ENCODE measurements around the gene ARHGEF25.
"Not testable (repeated sequence)": the region's sequence is repeated elsewhere in the genome, so short reads cannot be mapped to it uniquely, and the experiment has no call there.

ARHGEF25 gene

DNA sequence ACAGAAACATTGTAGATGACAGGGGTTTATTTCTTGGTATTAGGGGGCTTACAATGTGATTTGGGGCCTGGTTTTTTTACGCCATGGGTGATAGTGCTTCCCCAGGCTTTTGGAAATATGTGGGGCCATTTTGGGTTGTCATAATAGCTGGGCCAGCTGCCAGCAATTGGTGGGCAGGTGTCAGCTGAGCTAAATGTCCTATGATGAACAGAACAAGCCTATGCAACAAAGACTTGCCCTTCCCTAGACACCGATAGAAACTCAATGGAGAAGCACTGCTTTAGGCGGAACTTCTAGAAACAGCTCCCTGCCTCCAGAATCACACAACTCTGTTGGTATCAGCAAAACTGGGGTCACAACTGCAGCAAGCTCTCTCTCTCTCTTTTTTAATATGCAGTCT is 26.9 kb downstream of the ARHGEF25 start:
- no peak for DNase-seq

- DNase-seq = no peak
These were observed 29.2 kb downstream of the ARHGEF25 start for GRCh38 chr12:57640175-57641042.

DNA sequence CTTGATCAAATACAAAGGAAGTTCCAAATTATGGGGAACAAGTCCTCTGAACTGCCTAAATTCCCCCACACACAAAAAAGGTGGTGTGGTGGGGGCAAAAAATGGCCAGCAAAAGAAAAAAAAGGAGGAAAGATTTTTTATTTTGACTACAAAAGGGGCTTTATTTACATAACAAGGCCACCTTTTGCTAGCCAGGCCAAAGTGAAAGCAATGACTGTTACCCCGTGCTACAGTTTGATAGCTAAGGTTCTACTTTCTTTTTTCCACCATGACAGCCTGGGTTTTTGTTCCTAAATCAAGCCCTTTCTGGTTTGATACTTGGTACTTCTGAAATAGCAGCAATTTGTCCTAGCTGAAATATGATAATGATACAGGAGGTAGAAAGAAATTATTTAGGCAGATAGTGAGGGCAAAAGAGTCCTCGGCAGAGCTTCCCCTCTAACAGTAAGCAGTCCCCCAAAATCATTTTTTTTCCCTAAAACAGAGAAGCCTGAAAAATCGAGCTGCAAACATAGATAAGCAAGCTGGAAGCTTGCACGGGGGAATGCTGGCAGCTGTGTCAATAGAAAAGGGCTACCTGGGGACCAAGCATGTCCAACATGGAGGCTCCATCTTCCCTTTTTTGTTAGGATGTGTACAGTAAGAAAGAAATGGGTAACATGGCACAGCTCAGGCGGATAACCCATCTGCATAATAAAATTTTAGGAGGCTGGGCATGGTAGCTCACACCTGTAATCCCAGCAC is 30.6 kb downstream of the ARHGEF25 start:
- DNase-seq = no peak

GRCh38 chr12:57645990-57646658 is 34.9 kb downstream of the ARHGEF25 start:
- DNase-seq = not testable (repeated sequence)

- not testable (repeated sequence) for DNase-seq
These were observed 35.4 kb downstream of the ARHGEF25 start for GRCh38 chr12:57646659-57647049.

- no peak for DNase-seq
These were observed 42.8 kb downstream of the ARHGEF25 start for GRCh38 chr12:57654042-57654441.

- DNase-seq = no peak
These were observed 44.5 kb downstream of the ARHGEF25 start for GRCh38 chr12:57655541-57656240.

- DNase-seq = not testable (repeated sequence)
These were observed 45.2 kb downstream of the ARHGEF25 start for GRCh38 chr12:57656408-57656807.

GRCh38 chr12:57657744-57658143 is 46.5 kb downstream of the ARHGEF25 start:
- DNase-seq = no peak

GRCh38 chr12:57658890-57659289 is 47.7 kb downstream of the ARHGEF25 start:
- no peak for DNase-seq

DNA sequence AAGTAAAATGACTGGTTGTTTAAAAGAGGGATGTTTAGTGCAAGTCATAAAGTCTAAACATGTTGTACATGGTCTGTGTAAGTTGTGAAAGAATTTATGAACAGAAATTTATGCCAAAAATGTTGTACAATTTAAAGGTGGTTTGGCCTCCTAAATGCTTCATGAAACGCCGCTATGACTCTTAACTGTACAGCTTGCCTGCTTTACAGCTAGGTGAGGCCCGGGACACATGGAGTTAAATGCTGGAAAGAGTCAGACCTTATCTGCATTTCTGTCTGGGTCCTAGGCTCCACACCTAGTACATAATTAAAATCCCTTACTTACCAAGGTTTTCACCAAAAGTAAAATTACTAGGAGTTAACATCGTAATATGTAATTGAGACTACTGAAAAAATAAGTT is 50.1 kb downstream of the ARHGEF25 start:
- no peak for DNase-seq

DNA sequence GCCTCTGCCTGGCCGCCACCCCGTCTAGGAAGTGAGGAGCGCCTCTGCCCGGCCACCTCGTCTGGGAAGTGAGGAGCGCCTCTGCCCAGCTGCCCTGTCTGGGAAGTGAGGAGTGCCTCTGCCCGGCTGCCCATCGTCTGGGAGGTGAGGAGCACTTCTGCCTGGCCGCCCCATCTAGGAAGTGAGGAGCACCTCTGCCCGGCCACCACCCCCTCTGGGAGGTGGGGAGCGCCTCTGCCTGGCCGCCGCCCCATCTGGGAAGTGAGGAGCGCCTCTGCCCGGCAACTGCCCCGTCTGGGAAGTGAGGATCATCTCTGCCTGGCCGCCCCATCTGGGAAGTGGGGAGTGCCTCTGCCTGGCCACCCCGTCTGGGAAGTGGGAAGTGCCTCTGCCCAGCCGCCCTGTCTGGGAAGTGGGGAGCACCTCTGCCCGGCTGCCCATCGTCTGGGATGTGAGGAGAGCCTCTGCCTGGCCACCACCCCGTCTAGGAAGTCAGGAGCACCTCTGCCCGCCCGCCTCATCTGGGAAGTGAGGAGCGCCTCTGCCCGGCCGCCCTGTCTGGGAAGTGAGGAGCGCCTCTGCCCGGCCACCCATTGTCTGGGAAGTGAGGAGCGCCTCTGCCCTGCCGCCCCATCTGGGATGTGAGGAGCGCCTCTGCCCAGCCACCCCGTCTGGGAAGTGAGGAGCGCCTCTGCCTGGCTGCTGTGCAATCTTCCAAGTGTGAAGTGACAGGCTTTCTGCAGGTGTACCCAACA is 54.0 kb downstream of the ARHGEF25 start:
- not testable (repeated sequence) for DNase-seq

Measured in CD4-positive, alpha-beta T cell treated with Interleukin-1 beta for 1 hour (primary cell).